ENCODE data around the gene UCHL5.

The UCHL5 gene

GRCh38 chr1:192962901-192963300, 96.3 kb downstream of the UCHL5 start:
- DNase-seq = no peak

All from stimulated activated CD4-positive, alpha-beta T cell treated with anti-CD3 and anti-CD28 coated beads, Interleukin-4, amount 100 ng/mL, for 4 hours (primary cell).